ENCODE measurements around the gene FRMD6.

The FRMD6 gene

DNA sequence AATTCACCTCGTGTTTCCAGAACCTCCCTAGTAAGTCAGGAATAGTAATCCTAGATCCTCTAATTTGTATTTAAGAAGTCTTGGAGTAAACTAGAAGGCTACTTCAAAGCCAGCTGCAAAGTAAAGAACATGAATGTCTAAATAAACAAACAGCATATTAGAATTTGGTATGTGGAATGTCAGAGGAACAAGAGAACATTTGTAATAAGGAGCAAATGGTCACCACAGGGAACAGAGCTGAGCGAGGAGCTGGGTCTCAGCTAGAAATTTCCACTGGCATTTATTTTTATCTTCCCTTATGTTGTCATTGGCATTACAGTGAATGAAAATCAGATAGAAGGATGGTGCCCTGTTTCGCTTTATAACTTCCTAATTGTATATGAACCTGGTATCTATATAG is 50.2 kb downstream of the FRMD6 start:
- H3K36me3 ChIP-seq (ENCODE audit: low read length) = no peaks in the 10 kb centered on the region
- no peaks in the 10 kb centered on the region for H3K9me2 ChIP-seq (replicated peaks; ENCODE audit: insufficient read depth, low read length)
- H4K20me1 ChIP-seq (ENCODE audit: low read depth, low read length) = no peaks in the 10 kb centered on the region
- no peak overlapping the region for H2AFZ ChIP-seq (ENCODE audit: low read depth, low read length, severe bottlenecking)
- H3K4me2 ChIP-seq (ENCODE audit: low read depth, low read length, poor library complexity, severe bottlenecking) = no peak overlapping the region
- no peaks in the 10 kb centered on the region for H3F3A ChIP-seq (ENCODE audit: insufficient read depth)
- no peaks in the 10 kb centered on the region for H3K9me3 ChIP-seq (ENCODE audit: insufficient read depth, low read length)
- H3K9ac ChIP-seq (ENCODE audit: low read length) = no peak overlapping the region
- H3K4me3 ChIP-seq (ENCODE audit: insufficient read depth, low read length, poor library complexity, severe bottlenecking) = no peak overlapping the region
- H3K27me3 ChIP-seq (ENCODE audit: low read length) = no peaks in the 10 kb centered on the region
- no peaks in the 10 kb centered on the region for H3K79me2 ChIP-seq (ENCODE audit: insufficient read depth, low read length)
- TF ChIP-seq EZH2phosphoT487 (conservative IDR thresholded peaks at IDR 0.05; ENCODE audit: low read length) = no peak
- TF ChIP-seq, protein P1, sequence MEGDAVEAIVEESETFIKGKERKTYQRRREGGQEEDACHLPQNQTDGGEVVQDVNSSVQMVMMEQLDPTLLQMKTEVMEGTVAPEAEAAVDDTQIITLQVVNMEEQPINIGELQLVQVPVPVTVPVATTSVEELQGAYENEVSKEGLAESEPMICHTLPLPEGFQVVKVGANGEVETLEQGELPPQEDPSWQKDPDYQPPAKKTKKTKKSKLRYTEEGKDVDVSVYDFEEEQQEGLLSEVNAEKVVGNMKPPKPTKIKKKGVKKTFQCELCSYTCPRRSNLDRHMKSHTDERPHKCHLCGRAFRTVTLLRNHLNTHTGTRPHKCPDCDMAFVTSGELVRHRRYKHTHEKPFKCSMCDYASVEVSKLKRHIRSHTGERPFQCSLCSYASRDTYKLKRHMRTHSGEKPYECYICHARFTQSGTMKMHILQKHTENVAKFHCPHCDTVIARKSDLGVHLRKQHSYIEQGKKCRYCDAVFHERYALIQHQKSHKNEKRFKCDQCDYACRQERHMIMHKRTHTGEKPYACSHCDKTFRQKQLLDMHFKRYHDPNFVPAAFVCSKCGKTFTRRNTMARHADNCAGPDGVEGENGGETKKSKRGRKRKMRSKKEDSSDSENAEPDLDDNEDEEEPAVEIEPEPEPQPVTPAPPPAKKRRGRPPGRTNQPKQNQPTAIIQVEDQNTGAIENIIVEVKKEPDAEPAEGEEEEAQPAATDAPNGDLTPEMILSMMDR (IDR thresholded peaks at IDR 0.05; ENCODE audit: insufficient read depth, low read length, poor library complexity, severe bottlenecking) = no peak
- H3K27ac ChIP-seq (ENCODE audit: low read depth, low read length) = no peak overlapping the region

DNA sequence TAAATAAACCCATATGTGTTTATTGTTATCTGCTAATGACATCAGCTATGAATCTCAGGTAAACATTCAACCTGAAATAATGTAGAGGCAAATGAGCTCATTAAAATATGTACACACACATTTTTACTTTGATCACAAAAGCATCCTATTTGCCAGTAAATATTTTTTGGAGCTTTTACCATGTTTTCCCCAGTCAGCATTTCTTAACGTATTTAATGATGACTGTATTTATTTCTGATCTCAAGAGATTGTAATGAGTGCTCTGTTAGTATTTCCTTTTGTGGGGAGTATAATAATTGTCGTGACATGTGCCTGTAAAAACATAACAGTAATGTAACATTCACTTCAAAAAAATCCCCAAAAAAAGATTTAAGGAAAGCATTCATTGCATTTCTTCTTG is 52.1 kb downstream of the FRMD6 start:
- Histone ChIP-seq H3K79me2 (ENCODE audit: insufficient read depth, low read length) (no peaks in the 10 kb centered on the region), H3K9ac (ENCODE audit: low read length) (no peak overlapping the region)

DNA sequence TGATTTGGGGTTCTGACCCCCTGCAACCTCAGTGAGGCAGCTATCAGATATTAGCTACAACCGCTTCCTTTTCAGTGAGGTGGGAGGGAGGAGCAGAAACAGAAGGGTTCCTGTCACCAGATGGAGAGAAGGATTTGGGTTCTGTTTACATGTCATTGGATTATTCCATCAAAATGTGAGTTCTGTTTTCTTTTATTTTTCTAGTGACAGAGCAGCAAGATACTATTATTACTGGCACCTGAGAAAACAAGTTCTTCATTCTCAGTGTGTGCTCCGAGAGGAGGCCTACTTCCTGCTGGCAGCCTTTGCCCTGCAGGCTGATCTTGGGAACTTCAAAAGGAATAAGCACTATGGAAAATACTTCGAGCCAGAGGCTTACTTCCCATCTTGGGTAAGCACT is 52.8 kb downstream of the FRMD6 start:
- no peaks in the 10 kb centered on the region for H3F3A ChIP-seq (ENCODE audit: insufficient read depth)
- no peak overlapping the region for H3K27ac ChIP-seq (ENCODE audit: low read depth, low read length)
- H3K4me3 ChIP-seq (ENCODE audit: insufficient read depth, low read length, poor library complexity, severe bottlenecking) = no peak overlapping the region
- H3K79me2 ChIP-seq (ENCODE audit: insufficient read depth, low read length) = no peaks in the 10 kb centered on the region
- no peaks in the 10 kb centered on the region for H3K9me3 ChIP-seq (ENCODE audit: insufficient read depth, low read length)
- no peak overlapping the region for H2AFZ ChIP-seq (ENCODE audit: low read depth, low read length, severe bottlenecking)
- H4K20me1 ChIP-seq (ENCODE audit: low read depth, low read length) = no peaks in the 10 kb centered on the region
- H3K4me2 ChIP-seq (ENCODE audit: low read depth, low read length, poor library complexity, severe bottlenecking) = no peak overlapping the region
- TF ChIP-seq EZH2phosphoT487 (conservative IDR thresholded peaks at IDR 0.05; ENCODE audit: low read length) = no peak
- TF ChIP-seq, protein P1 (IDR thresholded peaks at IDR 0.05; ENCODE audit: insufficient read depth, low read length, poor library complexity, severe bottlenecking) = no peak
- H3K9ac ChIP-seq (ENCODE audit: low read length) = no peak overlapping the region
- H3K9me2 ChIP-seq (replicated peaks; ENCODE audit: insufficient read depth, low read length) = no peaks in the 10 kb centered on the region
- H3K36me3 ChIP-seq (ENCODE audit: low read length) = no peaks in the 10 kb centered on the region
- no peaks in the 10 kb centered on the region for H3K27me3 ChIP-seq (ENCODE audit: low read length)

More for the DNA sequence above, 52.1 kb downstream of the FRMD6 start:
- Histone ChIP-seq H3K27me3 (ENCODE audit: low read length) (no peaks in the 10 kb centered on the region), H3K9me2 (replicated peaks; ENCODE audit: insufficient read depth, low read length) (no peaks in the 10 kb centered on the region), H3K9me3 (ENCODE audit: insufficient read depth, low read length) (no peaks in the 10 kb centered on the region), H4K20me1 (ENCODE audit: low read depth, low read length) (no peaks in the 10 kb centered on the region), H3K4me3 (ENCODE audit: insufficient read depth, low read length, poor library complexity, severe bottlenecking) (no peak overlapping the region), H3F3A (ENCODE audit: insufficient read depth) (no peaks in the 10 kb centered on the region), H3K36me3 (ENCODE audit: low read length) (no peaks in the 10 kb centered on the region), H2AFZ (ENCODE audit: low read depth, low read length, severe bottlenecking) (no peak overlapping the region), H3K27ac (ENCODE audit: low read depth, low read length) (no peak overlapping the region), H3K4me2 (ENCODE audit: low read depth, low read length, poor library complexity, severe bottlenecking) (no peak overlapping the region)
- TF ChIP-seq, protein P1 (IDR thresholded peaks at IDR 0.05; ENCODE audit: insufficient read depth, low read length, poor library complexity, severe bottlenecking) = no peak
- no peak for TF ChIP-seq EZH2phosphoT487 (conservative IDR thresholded peaks at IDR 0.05; ENCODE audit: low read length)
